Right lobe of liver (tissue), 4 donors: ENCODE measurements around the gene C6orf47.

ENCODE experiments used
- POLR2A ChIP-seq: fragments of 450-650 bp; IDR thresholded peaks from one replicate; pipeline ENCODE4 v1.6.1; 2017; ENCODE audit warnings: antibody characterized with exemption, mild to moderate bottlenecking
- TF ChIP-seq, protein P1 (sequence below), 4 donors: fragments of 200-600 bp in 3 of 4; fragments of 450-650 bp in 1 of 4; IDR thresholded peaks; one replicate each; pipeline versions ENCODE4 v1.5.1 to v1.8.0; 2016 to 2022; ENCODE audit warnings: antibody characterized with exemption in 4 of 4, mild to moderate bottlenecking in 2 of 4
- donor health status: DM: no; HTN: no; CAD: no.
- donor health status: DM: no; HTN: no; CAD: no.
- donor health status: DM: no; HTN: yes; CAD: no.

DNA sequence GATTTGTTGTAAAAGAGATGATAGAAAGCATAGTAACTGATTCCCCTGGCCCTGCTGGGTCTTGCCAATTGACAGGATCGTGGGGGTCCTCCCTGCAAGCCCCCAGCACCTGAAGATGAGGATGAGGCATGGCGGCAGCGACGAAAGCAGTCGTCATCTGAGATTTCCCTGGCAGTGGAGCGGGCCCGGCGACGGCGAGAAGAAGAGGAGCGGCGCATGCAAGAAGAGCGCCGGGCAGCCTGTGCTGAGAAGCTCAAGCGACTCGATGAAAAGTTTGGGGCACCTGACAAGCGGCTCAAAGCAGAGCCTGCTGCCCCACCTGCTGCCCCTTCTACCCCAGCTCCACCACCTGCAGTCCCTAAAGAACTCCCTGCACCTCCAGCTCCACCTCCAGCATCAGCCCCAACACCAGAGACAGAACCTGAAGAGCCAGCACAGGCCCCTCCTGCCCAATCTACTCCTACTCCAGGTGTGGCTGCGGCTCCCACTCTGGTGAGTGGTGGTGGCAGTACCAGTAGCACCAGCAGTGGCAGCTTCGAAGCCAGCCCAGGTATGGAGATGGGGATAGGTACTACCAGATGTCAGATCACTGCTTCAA, 32.8 kb downstream of the C6orf47 start:
- TF ChIP-seq, protein P1, sequence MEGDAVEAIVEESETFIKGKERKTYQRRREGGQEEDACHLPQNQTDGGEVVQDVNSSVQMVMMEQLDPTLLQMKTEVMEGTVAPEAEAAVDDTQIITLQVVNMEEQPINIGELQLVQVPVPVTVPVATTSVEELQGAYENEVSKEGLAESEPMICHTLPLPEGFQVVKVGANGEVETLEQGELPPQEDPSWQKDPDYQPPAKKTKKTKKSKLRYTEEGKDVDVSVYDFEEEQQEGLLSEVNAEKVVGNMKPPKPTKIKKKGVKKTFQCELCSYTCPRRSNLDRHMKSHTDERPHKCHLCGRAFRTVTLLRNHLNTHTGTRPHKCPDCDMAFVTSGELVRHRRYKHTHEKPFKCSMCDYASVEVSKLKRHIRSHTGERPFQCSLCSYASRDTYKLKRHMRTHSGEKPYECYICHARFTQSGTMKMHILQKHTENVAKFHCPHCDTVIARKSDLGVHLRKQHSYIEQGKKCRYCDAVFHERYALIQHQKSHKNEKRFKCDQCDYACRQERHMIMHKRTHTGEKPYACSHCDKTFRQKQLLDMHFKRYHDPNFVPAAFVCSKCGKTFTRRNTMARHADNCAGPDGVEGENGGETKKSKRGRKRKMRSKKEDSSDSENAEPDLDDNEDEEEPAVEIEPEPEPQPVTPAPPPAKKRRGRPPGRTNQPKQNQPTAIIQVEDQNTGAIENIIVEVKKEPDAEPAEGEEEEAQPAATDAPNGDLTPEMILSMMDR (IDR thresholded peaks at IDR 0.05) = no peak
- TF ChIP-seq POLR2A = no peak
